ENCODE data around the gene PTPRG.
A peak's percentile ranks its signal among the peaks of the same experiment; 100 is the strongest.

Gene PTPRG

DNA sequence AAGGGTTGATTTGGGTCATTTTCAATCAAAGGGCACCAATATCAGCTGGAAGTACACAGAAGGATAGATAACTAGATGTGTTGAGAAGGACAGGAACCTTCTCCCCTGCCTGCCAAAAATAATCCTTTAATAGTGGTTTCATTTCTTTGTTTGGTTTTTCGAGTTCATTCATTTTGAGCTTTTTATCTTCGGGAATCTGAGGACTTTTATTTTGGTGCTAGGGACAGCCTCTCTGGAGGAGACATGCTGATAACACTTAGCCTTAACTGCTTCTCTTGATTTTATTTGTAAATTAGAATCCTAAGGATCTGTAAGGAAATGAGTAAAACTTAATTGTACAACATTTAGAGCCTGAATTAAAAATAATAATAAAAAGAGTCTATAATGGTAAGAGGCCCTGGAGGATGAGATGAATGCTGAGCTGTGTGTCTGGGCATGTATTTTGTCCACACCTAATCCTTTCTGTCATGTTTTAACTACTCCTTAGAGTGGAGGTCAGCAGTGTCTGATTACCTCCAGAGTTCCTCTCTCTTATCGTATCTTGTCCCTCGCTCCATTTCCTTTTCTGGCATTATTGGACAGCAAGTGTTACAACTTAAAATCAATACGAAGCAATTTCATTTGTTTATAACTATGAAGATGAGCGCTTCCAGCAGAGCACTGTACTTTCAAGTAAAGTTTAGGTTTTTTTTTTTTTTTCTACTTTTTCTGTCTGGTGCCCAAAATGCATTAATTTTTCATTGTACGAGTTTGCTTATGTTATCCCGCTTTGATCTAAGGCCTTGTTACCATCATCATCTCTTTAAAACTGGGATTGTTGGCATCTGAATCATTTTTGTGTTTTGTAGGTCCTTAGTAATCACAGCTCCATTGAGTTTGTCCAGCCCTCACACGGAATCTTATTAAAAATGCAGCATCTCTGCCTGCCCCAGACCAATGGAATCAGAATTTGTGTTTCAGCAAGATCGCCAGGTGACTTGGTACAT is 22.8 kb downstream of the PTPRG start:
- no peak for DNase-seq

DNA sequence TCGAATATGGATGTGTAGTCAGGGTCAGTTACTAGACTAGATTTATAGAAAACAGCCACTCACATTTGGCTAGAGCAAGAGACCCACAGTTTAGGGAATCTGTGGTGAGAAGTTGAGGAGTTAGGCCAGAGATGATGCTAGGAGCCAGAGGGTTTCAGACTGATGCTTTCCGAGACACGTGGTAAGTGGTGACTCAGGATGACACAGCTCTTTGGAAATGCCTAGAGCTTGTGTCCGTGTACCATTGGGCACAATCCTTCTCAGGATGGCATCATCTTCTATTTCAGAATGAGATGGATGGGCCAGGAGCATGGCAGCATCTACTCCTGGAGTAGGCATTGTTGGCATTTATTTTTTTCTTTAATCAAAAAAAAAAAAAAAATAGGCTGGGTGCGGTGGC is 28.5 kb downstream of the PTPRG start:
- DNase-seq: no peak

DNA sequence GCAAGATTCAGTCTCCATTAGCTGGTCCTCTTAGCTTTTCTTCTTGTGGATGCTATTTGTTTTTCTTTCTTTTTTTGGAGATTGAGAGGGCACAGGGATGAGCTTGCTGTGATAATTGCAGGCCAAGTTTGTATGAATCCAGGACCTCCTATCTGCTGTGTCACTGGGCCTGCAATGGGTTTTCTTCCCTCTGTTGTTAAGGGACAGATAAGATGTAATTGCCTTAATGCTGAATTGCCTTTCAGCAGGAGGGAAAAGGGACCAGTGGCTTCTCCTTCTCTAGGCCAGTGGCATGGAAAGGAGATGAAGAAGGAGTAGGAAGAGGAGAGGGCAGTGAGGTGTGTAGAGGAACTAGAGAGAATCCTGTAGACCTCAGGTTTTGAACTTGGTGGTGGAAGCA is 29.9 kb downstream of the PTPRG start:
- DNase-seq: no peak

DNA sequence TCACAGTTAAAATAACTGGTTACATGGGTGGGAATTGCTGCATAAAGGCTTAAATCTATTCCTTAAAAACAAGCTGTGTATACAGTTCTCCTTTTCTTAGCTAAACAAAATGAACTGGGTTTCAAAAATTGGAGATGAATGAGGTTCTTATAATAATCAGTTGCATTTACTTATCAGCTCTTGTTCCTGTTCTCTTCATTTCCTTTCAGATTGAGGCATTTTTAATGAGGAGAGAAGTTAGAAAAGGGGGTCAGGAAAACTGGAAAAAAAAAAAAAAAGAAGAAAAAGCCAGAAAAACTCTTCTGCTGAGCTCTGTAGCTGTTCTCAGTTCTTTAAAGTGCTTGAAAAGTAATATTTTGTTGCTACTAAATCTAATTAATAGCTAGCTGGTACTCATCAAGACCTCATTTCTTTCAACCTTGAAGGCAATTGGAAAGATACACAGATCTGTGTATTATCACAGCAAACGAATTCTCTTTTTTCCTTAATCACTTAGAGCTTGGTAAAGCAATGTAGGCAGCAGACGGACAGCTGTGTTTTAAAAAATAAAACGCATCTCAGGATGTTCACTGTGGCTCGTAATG is 32.2 kb downstream of the PTPRG start:
- DNase-seq: no peak

DNA sequence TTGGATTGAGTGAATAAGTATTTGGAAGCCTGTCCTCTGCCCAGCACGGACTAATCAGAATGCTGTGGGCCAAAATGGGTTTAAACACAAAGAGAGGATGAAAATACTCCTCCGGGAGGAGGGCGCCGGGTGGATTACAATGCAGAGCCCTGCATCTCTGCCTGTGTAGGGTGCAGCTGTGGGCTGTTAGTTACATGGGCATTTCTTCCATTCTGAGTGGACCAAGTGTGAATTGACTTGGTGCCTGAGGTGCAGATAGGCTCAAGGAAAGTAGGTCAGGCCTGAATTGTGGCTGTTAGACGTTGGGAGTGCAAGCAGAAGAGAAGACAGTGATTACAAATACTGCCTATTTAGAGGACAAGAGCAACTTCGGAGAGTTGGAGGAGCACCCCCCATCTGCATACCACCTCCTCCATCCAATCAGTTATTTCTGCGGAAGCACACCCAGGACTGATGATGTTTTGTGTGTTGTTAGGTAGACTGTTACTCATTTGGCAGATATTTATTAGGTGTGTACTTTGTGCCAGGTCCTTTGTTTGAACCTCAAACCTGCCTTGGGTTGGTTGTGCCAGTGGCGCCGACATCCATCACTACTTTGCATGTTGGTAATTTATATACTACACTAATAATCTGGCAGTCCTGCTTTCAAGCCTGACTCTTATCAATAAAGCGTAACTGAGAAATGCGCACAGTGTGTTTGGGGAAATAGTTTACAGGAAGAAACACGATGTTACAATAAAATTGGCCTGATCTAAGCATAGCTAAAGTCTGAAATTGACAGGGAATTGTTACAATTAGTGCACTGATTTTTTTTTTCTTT is 33.0 kb downstream of the PTPRG start:
- DNase-seq: peak in 5 of 58 donors; percentile 0 to 18 (median 5)

DNA sequence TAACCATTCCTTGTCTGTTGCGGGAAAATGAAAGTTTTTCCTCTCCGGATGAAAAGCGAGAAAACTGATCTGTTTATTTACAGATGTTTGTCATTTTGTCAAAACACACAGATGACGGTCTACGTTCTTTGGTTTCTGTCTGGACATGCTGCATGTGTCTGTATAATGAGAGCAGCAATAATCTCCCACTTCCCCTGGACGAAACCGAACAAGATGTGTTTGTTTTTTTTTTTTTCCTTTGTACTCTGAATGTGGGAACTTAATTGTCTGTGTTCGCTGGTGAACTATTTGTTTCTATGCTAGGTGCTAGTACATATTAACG is 33.6 kb downstream of the PTPRG start:
- no peak for DNase-seq

DNA sequence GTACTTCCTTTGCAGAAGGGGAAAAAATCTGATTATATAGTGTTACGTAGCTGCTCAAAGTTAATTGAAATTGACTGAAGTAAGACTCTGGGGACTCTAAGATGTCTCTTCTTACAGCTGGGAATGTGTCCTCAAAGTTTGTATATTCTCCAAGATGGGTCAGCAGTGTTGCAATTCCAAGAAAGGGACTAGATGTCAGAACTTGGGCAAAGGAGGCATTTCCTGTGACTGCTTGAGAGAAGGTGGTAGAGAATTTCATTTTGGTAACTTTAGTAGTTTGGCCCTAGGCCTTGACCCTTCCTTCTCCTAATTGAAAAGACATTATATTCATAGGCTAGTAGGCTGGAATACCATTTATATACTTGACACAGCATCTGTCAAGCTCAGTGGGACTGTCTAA is 33.9 kb downstream of the PTPRG start:
- DNase-seq: no peak

DNA sequence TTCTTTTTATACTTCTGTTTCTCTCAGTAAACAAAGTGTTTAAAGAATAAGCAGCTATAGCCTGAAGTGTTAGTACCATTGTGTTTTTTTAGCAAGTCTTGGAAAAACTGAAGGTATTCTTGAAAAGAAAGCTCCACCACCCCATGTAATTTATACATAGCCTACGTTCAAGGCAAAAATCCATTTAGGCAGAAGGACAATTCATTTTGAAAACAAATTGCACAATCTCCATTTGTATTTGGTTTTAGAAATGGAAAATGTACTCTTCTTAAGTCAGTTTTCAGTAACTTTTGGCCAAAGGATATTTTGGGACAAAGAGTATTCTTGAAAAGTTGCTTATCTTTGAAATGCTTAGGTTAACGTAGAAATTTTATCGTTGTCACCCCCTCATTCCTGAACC is 34.5 kb downstream of the PTPRG start:
- no peak for DNase-seq

DNA sequence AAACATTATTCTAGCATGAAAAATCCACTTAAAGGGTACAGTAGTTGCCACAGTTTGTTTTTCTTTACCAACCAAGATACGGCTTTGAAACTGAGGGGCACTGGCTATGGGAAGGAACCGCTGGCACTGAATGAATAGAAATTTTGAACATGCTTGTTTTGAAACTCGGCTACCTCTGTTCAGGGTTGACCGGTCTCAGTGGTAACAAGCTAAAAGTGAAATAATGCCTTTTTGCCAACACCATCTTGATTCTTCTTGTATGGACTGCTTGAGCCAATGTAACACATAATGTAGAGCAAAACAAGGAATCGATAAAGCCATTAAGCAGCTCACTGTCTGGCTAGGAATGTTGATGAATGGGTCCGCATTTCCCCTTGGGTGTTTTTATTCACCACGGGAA is 36.5 kb downstream of the PTPRG start:
- DNase-seq: no peak

DNA sequence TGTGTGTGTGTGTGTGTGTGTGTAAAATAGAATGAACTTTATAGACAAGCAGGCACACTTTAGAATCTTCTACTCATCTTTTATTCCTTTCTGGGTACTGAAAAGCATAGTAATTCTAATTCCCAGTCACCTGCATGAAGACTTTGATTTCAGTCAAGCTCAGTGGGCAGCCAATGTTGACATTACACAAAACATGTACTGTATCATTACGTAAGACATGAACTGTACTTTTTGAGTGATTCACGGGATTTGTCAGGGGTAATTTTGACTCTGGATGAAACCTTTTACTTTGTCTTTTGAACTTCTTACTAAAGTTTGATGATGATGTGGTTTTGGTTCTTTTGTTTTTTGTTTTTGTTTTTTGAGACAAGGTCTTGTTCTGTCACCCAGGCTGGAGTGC is 38.8 kb downstream of the PTPRG start:
- no peak for DNase-seq

DNA sequence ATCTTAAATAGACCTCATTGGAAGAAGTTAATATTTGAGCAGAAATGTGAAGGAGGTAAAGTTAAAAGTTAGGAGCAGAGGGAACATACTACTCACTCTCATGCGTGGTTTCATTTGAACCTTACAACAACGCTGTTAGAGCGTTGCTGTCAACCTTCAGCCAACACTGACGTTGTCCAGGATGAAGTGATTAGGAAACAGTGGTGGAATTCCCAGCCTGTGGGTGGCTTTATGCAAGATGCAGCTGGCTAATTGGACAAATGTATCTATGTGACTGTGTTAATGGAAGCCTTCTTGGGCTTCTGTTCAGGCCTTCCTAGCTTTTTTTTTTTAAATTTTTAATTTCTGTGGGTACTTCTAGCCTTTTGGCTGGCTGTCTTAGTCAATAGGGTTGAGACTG is 40.5 kb downstream of the PTPRG start:
- DNase-seq: no peak

DNA sequence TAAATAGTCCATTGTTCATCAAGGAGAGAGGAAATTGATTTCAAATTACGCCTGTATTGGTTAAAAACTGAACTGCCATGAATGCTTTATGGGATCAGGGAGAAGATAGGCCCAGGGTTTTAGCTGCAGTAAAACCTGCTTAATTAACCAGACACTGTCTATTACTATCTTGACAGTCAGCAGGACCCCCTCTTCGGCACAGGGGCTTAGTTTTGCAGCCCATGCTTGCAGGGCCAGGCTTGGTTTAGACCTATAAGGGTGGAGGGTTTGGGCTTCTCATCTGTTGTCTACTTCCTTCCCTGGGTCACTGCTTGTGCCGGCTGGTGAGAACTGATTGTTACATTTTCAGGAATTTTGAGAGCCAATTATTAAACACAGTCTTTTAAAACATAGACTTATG is 41.1 kb downstream of the PTPRG start:
- no peak for DNase-seq

DNA sequence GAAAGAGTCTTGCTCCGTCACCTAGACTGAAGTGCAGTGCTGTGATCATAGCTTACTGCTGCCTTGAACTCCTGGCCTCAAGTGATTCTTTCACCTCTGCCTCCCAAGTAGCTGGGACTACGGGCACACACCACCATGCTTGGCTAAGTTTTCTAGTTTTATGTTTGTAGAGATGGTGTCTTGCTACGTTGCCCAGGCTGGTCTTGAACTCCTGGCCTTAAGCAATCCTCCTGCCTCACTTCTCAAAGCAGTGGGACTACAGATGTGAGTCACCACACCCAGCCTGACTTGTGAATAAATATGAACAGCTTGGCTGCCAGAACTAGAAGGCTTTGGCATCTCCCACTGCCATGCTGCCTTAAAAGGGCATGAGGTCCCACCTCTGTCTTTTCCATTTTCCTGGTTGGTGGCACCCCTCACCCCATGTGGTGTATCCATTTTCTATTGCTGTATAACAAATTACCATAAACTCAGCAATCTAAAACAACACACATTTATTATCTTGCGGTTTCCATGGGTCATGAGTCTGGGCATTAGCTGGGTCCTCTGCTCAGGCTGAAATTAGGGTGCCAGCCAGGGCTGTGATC is 44.3 kb downstream of the PTPRG start:
- no peak for DNase-seq

DNA sequence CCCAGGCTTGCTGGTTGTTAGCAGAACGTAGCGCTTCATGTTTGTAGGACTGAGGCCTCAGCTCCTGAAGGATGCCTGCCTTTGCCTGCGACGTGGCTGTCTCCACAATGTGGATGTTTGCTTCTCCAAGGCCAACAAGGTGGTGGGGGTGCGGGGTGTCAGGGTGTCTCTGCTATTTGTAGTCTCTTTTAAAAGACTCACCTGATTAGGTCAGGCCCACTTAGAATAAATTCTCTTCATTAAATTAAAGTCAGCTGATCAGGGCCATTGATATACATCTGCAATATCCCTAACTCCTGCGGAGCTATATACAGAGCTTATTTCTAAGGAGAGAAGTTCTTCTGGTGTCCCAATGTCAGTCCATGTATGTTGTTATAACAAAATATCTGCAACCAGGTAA is 44.8 kb downstream of the PTPRG start:
- DNase-seq: no peak

DNA sequence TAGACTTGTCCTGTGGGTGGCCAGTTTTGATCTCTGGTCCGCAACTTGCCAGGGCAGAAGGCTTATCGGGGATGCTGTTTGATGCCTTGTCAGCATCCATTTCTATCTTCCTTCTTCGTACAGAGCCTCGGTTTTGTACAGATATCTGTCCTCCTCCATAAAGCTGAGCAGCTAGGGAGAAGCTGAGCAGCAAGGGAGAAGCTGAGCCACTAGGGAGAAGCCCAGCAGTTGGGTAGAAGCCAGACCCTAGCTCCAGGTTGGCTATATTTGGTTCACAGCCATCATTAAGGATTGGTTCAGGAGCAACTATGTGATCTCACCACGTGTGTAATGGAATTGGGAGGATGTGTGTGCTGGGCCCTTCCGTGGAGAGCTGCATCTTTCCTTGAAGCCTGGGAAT is 46.7 kb downstream of the PTPRG start:
- DNase-seq: no peak

DNA sequence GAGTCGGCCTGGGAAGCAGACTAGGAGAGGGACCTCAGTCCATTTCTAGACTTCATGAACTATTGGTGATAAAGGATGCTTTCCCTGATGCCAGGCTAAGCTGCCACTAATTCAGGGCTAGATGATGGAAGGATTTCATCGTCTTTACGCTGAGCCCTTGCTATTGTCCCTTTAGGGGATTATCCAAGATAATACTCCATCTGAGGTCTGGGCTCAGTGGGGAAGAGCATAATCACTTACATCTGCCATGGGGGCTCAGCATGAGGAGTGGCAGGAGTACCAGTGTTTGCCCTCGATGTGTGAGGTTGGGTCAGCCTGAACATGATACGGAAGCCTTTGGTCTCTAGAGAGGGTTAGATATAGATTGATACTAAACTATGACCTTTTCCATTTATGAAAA is 47.3 kb downstream of the PTPRG start:
- DNase-seq: no peak

DNA sequence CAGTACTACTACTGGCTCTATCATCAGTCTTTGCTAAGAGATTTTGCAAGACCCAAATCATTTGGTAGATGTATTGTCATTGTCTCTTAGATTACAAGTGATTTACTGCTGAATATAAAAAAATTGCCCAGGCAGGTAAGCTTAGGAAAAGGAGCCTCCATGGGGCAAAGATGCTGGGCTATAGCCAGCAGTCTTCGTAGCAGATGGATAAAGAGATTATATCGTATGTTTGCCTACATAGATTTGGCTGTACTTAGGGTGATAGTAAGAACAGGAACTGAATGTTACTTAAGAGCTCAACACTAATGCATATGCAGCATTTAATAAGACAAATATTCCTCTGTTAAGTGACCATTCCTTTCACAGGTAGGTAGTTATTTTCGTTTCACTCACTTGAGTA is 48.9 kb downstream of the PTPRG start:
- no peak for DNase-seq

DNA sequence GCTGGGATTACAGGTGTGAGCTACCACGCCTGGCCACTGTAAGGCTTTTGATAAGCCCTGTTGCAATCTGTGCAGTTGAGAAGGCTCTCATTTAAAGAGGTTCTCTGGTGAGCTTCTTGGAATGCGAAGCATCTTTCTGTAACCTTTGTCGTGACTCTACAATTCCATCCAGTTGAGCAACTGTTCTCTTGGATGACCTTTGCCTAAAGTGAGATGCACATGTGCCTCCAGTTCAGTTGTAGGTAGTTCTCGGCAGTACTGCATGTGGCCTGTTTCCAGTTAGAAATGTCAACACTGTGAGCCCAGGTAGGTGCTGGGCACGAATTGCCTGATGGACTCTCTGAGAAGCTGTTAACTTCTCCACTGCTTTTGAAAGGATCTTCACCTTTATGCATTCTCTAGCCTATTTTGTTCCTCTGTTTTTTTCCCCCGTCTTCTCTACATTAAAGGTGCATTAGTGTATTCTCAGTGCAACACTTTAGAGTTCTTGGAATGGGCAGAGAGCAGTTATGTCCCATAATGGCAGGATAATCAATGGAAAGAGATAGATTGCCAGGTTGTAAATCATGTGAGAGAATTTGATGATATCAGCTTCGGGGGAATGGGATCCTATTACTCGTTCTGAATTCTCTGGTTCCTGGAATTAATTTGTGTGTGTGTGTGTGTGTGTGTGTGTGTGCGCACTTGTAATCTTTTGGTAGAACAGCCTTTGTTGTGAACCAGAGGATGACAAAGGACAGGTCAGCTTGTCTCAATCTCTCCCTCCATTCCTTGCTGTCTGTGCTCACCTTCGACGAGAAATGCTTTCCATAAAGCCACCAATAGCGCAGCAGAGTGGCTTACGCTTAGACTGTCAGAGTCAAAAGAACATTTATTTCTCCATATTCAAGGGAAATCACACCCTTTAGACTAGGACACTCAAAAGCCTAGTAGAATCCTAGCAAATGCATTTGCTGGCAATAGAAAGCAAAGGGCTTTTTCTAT is 51.1 kb downstream of the PTPRG start:
- DNase-seq: no peak

DNA sequence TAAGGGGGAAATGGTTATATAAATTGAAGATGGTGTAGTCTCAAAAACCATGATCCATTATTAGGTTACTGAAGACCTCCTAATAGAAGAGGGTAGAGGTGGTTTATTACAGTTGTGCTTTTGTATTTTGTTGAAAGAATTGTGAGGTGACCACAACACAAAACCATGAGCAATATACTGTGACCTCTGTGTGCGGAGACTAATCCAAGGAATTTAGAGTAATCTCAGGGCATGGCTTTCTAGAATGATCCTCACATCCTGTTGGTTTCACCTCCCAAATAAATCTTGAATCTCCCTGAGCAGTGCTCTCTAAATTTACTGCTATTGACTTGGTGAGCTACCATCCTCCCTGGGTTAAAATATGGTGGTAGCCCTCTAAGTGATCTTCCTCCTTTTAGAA is 52.3 kb downstream of the PTPRG start:
- DNase-seq: no peak

DNA sequence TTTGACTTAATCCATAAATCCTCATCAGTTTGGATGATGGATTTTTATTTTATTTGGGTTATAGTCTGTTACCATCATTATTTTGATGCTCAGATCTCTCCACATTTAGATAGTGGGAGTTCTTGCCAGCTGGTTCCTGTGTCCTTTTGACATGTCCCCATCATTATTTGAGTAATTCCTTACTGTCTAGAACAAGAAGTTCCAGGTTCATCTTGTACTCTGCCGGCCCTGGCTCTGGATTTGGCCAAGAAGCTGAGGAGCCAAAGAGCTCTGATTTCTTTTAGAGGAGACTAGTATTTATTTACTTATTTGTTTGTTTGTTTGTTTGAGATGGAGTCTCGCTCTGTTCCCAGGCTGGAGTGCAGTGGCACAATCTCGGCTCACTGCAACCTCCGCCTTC is 54.3 kb downstream of the PTPRG start:
- no peak for DNase-seq

DNA sequence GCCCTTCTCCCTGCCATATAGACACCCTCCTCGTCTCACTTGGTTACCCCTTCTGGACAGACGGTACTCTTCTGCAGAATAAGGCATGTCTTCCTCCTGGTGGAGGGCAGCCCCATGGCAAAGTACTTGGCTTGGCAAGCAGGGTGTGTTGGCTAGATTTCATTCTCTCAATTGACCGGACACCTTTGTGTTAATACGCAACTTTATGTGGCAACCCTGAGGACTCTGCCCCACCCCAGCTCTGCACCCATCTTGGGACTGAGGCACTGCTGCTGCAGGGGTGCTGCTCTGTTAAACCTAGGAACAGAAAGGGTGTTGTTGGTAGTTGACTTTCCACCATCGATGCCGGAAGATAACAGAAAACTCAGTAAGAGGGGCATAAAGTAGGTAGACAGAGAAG is 55.2 kb downstream of the PTPRG start:
- DNase-seq: no peak

Data from anterior cingulate cortex (tissue), 58 donors.